WI38 (cell line): ENCODE data around the gene IL2RA.
"Not testable (repeated sequence)": the region's sequence is repeated elsewhere in the genome, so short reads cannot be mapped to it uniquely, and the experiment has no call there.

ENCODE experiments used
- H3K4me3 ChIP-seq: 2 replicates; pipeline ENCODE4 v1.5.1; 2011; ENCODE audit warnings: low read depth, mild to moderate bottlenecking, control low read depth, low read length
- CTCF ChIP-seq: IDR thresholded peaks from 2 replicates; pipeline ENCODE4 v1.5.1; 2012; ENCODE audit warnings: low read depth, mild to moderate bottlenecking, control low read depth, low read length

The IL2RA gene

GRCh38 chr10:6008497-6009142 lies 53.5 kb downstream of the IL2RA start:
- TF ChIP-seq CTCF, result no peak
- peak overlapping the region; percentile 47 for H3K4me3 ChIP-seq

- TF ChIP-seq CTCF, result no peak
- no peak overlapping the region for H3K4me3 ChIP-seq
Observed at GRCh38 chr10:6006991-6007390, 55.2 kb downstream of the IL2RA start.

GRCh38 chr10:6006546-6006945 lies 55.6 kb downstream of the IL2RA start:
- TF ChIP-seq CTCF, result no peak

GRCh38 chr10:6005856-6006395 lies 56.2 kb downstream of the IL2RA start:
- no peak overlapping the region for H3K4me3 ChIP-seq
- TF ChIP-seq CTCF, result no peak

More at GRCh38 chr10:6006546-6006945, 55.6 kb downstream of the IL2RA start:
- H3K4me3 ChIP-seq, result no peak overlapping the region

GRCh38 chr10:6005161-6005804 lies 56.9 kb downstream of the IL2RA start:
- H3K4me3 ChIP-seq, result not testable (repeated sequence)

- no peak overlapping the region for H3K4me3 ChIP-seq
- TF ChIP-seq CTCF, result no peak
Observed at GRCh38 chr10:6002809-6003510, 59.2 kb downstream of the IL2RA start.

GRCh38 chr10:5999440-6000165 lies 62.6 kb downstream of the IL2RA start:
- H3K4me3 ChIP-seq, result no peak overlapping the region
- TF ChIP-seq CTCF, result no peak
